Lower lobe of right lung (tissue), 2 donors: ENCODE data around the gene ADSL. TPM values are rescaled to one million over a fixed set of nuclear protein-coding genes. Genes with fewer than 3 reads are reported as not detected.

Source experiments
- ATAC-seq, 2 donors: fragments of 200-7000 bp; cut with Tn5 transposase; one replicate each; pipeline ENCODE4 v1.9.1; 2020 to 2022; ENCODE audit warnings: mild to moderate bottlenecking in 2 of 2, moderate library complexity in 2 of 2
- DNase-seq: peaks from one replicate; pipeline ENCODE4 v3.0.0-alpha.2; 2020
- H3K27ac ChIP-seq: fragments of 200-600 bp; one replicate; pipeline ENCODE4 v1.8.0; 2022
- H3K27me3 ChIP-seq: fragments of 200-600 bp; one replicate; pipeline ENCODE4 v1.8.0; 2022; ENCODE audit warnings: low read depth
- H3K36me3 ChIP-seq: fragments of 200-600 bp; one replicate; pipeline ENCODE4 v1.8.0; 2022; ENCODE audit warnings: mild to moderate bottlenecking
- H3K4me1 ChIP-seq: fragments of 200-600 bp; one replicate; pipeline ENCODE4 v1.8.0; 2022
- H3K4me3 ChIP-seq: fragments of 200-600 bp; one replicate; pipeline ENCODE4 v1.8.0; 2022; ENCODE audit warnings: mild to moderate bottlenecking
- H3K9me3 ChIP-seq: fragments of 200-600 bp; one replicate; pipeline ENCODE4 v1.8.0; 2022
- CTCF ChIP-seq: fragments of 200-600 bp; IDR thresholded peaks from one replicate; pipeline ENCODE4 v1.8.0; 2022; ENCODE audit warnings: antibody characterized with exemption, mild to moderate bottlenecking
- intact Hi-C: fragments of 100-400 bp; cut with DNase I; formaldehyde crosslinking; loops from one replicate; pipeline ENCODE4 v1.11.0; 2022
- total RNA-seq: library from RNA; stranded (reverse); fragmentation: NEBNext Ultra II Directional; extraction: Animal tissue kit (Norgen Biotek cat#: 25700); gene quantifications from one replicate; pipeline ENCODE4 v1.2.1, GENCODE V29; 2021
- donor health status: DM: no; HTN: yes; CAD: no; lungs with severe emphysema.

Gene ADSL
- total RNA-seq, 1 donor from 2014 or later: 38.1 TPM

DNA sequence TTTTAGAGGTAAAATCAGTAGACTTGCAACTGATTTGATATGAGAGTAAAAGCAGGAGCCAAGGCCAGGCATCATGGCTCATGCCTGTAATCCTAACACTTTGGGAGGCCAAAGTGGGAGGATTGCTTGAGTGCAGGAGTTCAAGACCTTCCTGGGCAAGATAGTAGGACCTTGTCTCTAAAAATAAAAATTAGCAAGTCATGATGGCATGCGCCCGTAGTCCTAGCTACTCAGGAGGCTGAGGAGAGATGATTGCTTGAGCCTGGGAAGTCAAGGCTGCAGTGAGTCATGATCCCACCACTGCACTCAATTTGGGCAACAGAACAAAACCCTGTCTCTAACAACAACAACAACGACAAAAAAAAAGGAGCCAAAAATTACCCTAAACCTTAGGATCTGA is 37.6 kb downstream of the ADSL start:
- intact Hi-C loops: no loop called here
- H3K4me1 ChIP-seq: peaks cover 8% of the 10 kb centered on the region
- H3K9me3 ChIP-seq: no peaks in the 10 kb centered on the region
- no peak for DNase-seq
- no peaks in the 10 kb centered on the region for H3K36me3 ChIP-seq
- H3K27me3 ChIP-seq: no peaks in the 10 kb centered on the region
- no peak overlapping the region for H3K4me3 ChIP-seq
- no peak overlapping the region for H3K27ac ChIP-seq
- ATAC-seq: no peak
- no peak for TF ChIP-seq CTCF

DNA sequence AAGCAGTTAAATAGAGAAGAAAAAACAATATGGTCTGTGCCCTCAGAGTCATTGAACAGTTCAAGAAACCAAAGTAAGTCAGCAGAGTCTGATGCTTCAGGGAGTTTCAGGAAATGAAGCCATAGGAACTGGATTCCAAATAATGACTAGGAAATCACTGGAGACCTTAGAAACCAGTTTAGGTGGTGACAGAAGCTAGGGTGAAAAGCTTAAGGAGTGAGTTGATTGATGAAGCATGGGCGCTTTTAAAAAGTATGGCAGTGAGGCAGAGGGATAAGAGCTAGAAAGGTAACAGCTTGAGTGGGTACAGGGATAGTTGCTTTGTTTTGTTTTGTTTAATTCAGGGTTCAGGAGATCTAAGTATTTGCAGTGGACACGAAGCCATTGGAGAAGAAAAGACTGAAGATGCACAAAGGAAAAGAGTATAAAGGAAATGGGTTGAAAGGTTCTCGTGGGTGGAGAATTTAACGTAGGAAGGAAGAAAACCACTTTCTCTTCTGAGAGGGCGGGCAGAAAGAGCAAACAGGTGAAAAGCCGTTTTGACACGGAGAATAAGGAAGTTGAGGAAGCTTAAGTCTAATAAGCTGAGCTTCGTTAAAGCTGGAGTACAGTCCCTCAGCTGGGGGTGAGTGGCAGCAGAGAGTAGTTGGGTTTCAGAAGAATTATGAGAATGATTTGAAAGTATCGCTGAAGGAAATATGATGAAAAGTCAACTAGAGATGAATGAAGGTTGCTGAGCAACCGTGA is 38.9 kb downstream of the ADSL start:
- H3K4me1 ChIP-seq: peaks cover 8% of the 10 kb centered on the region
- DNase-seq (no peak), ATAC-seq (peak; percentile 53 to 67)
- TF ChIP-seq CTCF: no peak
- no peaks in the 10 kb centered on the region for H3K9me3 ChIP-seq
- H3K27ac ChIP-seq: peak overlapping the region; percentile 42
- no peak overlapping the region for H3K4me3 ChIP-seq
- no peaks in the 10 kb centered on the region for H3K36me3 ChIP-seq
- no peaks in the 10 kb centered on the region for H3K27me3 ChIP-seq
- intact Hi-C loops: no loop called here

GRCh38 chr22:40387746-40388145 is 41.4 kb downstream of the ADSL start:
- DNase-seq: no peak
- H3K4me1 ChIP-seq: peaks cover 8% of the 10 kb centered on the region
- intact Hi-C loops: no loop called here
- H3K27me3 ChIP-seq: no peaks in the 10 kb centered on the region
- H3K4me3 ChIP-seq: no peak overlapping the region
- ATAC-seq: peak; percentile 81
- no peak overlapping the region for H3K27ac ChIP-seq
- H3K9me3 ChIP-seq: no peaks in the 10 kb centered on the region
- TF ChIP-seq CTCF: no peak
- no peaks in the 10 kb centered on the region for H3K36me3 ChIP-seq

GRCh38 chr22:40388231-40388630 is 41.9 kb downstream of the ADSL start:
- no peak overlapping the region for H3K27ac ChIP-seq
- H3K9me3 ChIP-seq: no peaks in the 10 kb centered on the region
- no peaks in the 10 kb centered on the region for H3K36me3 ChIP-seq
- peaks cover 8% of the 10 kb centered on the region for H3K4me1 ChIP-seq
- H3K27me3 ChIP-seq: no peaks in the 10 kb centered on the region
- no peak overlapping the region for H3K4me3 ChIP-seq
- DNase-seq: no peak
- no peak for TF ChIP-seq CTCF
- intact Hi-C loops: no loop called here
- ATAC-seq: no peak

GRCh38 chr22:40391417-40391816 is 45.1 kb downstream of the ADSL start:
- no peaks in the 10 kb centered on the region for H3K27me3 ChIP-seq
- no peak for TF ChIP-seq CTCF
- H3K4me1 ChIP-seq: peaks cover 7% of the 10 kb centered on the region
- DNase-seq (no peak), ATAC-seq (no peak)
- intact Hi-C loops: no loop called here
- H3K27ac ChIP-seq: no peak overlapping the region
- H3K36me3 ChIP-seq: no peaks in the 10 kb centered on the region
- no peaks in the 10 kb centered on the region for H3K9me3 ChIP-seq
- no peak overlapping the region for H3K4me3 ChIP-seq
